Measurements from ENCODE around the gene CDC16.
"Not testable (repeated sequence)": the region's sequence is repeated elsewhere in the genome, so short reads cannot be mapped to it uniquely, and the experiment has no call there.

Gene CDC16

DNA sequence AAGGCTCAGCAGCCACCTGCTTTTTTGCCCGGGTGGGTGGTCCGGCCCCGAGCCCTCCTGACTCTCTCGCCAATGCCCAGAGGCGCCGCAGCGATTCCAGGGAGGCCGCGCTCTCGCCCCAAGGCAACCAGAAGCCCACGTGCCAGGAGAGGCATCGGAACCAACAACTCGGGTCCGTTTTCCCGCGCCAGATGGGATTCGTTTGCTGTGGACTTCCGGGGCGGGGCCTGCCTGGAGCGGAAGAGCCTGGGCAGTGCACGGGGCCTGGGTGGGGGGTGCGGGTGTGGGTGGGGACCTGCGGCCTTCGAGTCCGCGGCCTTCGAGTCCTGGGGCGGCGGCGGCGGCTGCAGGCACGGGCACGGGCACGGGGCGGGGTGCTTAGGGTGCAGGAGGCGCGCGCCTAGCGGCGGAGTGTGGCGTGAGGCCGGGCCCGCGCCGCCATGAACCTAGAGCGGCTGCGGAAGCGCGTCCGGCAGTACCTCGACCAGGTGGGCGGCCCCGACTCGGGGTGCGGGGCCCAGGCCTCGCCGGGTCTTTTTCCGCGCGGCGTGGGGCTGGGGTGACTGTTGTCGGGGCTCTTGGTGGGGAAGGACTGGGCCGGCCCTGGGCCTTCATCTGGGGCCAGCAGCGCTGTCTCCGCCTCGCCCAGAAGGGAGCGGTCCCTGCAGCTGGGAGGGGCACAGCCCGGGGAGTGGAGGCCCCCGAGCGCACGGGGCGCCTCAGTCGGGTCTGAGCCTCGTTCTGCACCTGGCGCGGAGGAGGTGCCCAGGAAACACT lies at the start of gene CDC16:
CDC16 (plus strand) TSS at position 253 of the 777 bp plus-strand sequence; CDS start at position 441, 188 bp downstream.
- peak; percentile 87 for DNase-seq (ENCODE audit: low read depth in 1 of 2, low spot score in 1 of 2)

GRCh38 chr13:114185182-114185971 lies 49.3 kb upstream of the CDC16 start:
- DNase-seq (ENCODE audit: low read depth in 1 of 2, low spot score in 1 of 2), result no peak

GRCh38 chr13:114194853-114195252 lies 39.8 kb upstream of the CDC16 start:
- DNase-seq (ENCODE audit: low read depth in 1 of 2, low spot score in 1 of 2), result no peak

DNA sequence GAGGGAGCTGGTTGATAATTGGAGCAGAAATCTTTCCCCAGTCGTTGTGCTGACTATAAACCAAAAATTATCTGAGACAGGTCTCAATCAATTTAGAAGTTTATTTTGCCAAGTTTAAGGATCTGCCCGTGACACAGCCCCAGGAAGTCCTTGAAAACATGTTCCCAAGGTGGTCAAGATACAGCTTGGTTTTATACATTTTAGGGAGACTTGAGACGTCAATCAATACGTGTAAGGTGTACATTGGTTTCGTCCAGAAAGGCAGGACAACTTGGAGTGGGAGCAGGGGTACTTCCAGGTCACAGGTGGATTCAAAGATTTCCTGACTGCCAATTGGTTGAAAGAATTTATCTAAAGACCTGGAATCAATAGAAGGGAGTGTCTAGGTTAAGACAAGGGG lies 38.1 kb upstream of the CDC16 start:
- no peak for DNase-seq (ENCODE audit: low read depth in 1 of 2, low spot score in 1 of 2)

- no peak for DNase-seq (ENCODE audit: low read depth in 1 of 2, low spot score in 1 of 2)
Measured at GRCh38 chr13:114198556-114198955, 36.1 kb upstream of the CDC16 start.

DNA sequence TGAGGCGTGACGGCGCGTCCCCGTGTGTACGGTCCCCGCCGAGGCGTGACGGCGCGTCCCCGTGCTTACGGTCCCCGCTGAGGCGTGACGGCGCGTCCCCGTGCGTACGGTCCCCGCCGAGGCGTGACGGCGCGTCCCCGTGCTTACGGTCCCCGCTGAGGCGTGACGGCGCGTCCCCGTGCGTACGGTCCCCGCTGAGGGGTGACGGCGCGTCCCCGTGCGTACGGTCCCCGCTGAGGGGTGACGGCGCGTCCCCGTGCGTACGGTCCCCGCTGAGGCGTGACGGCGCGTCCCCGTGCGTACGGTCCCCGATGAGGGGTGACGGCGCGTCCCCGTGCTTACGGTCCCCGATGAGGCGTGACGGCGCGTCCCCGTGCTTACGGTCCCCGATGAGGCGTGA lies 35.2 kb upstream of the CDC16 start:
- DNase-seq (ENCODE audit: low read depth in 1 of 2, low spot score in 1 of 2), result not testable (repeated sequence)

- no peak for DNase-seq (ENCODE audit: low read depth in 1 of 2, low spot score in 1 of 2)
Measured at GRCh38 chr13:114199954-114200353, 34.7 kb upstream of the CDC16 start.

DNA sequence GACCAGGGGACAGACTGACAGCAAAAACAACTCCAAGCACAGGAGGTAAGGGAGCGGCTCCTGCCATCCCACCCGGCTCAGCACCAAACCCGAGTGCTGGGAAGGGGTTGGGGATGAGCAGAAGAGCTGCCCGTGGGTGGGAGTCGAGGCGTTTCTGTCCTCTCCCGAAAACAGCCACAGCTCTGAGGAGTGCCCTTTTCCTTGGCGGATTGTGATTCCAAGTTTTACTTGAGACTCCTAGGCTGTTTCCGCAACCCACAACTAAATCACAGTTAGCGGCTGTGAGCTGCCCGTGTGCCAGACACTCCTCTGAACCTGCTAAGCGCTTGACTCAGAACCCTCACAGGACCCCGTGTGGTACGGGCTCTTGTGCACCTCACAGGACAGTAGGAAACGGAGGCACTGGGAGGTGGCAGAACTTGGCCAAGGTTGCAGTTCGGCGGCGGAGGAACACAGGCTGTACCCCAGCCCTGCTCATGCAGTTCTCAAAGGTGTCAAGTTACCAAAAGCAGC lies 34.2 kb upstream of the CDC16 start:
- DNase-seq (ENCODE audit: low read depth in 1 of 2, low spot score in 1 of 2), result no peak

GRCh38 chr13:114202581-114202980 lies 32.1 kb upstream of the CDC16 start:
- DNase-seq (ENCODE audit: low read depth in 1 of 2, low spot score in 1 of 2), result no peak

DNA sequence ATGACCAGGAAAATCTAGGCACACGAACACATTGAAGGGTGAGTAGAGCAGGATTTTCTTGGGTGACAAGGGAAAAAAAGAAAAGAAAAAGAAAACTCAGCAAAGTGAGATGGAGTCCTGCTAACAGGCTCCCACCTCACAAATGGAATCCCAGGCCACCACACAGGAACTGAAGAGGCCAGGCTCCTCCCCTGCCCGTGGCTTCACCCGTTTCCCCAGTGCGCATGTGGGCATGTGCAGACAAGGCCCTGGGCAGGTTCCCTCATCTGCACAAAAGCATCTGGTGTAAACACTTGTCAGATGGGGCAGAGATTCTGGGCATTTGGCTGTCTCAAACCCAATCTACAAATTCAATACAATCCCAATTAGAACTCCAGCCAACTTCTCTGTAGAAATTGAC lies 31.2 kb upstream of the CDC16 start:
- DNase-seq (ENCODE audit: low read depth in 1 of 2, low spot score in 1 of 2), result no peak

DNA sequence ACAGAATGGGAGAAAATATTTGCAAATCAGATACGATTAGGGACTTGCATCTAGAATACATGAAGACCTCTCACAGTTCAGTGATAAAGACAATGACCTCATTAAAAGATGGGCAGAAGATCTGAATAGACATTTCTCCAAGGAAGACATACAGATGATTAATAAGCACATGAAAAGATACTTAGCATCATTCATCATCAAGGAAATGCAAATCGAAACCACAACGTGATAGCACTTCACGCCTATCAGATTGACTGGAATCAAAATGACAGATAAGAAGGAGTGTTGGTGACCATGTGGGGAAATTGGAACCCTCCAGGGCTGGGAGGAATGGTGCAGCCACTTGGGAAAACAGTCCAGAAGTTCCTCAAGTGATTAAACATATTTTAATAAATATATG lies 29.8 kb upstream of the CDC16 start:
- no peak for DNase-seq (ENCODE audit: low read depth in 1 of 2, low spot score in 1 of 2)

- DNase-seq (ENCODE audit: low read depth in 1 of 2, low spot score in 1 of 2), result no peak
Measured at GRCh38 chr13:114208134-114208533, 26.6 kb upstream of the CDC16 start.

- no peak for DNase-seq (ENCODE audit: low read depth in 1 of 2, low spot score in 1 of 2)
Measured at GRCh38 chr13:114211446-114212157, 23.1 kb upstream of the CDC16 start.

- DNase-seq (ENCODE audit: low read depth in 1 of 2, low spot score in 1 of 2), result no peak
Measured at GRCh38 chr13:114212158-114212495, 22.6 kb upstream of the CDC16 start.

GRCh38 chr13:114213980-114214379 lies 20.7 kb upstream of the CDC16 start:
- DNase-seq (ENCODE audit: low read depth in 1 of 2, low spot score in 1 of 2), result no peak

- no peak for DNase-seq (ENCODE audit: low read depth in 1 of 2, low spot score in 1 of 2)
Measured at GRCh38 chr13:114219392-114219791, 15.3 kb upstream of the CDC16 start.

- DNase-seq (ENCODE audit: low read depth in 1 of 2, low spot score in 1 of 2), result no peak
Measured at GRCh38 chr13:114222461-114222968, 12.2 kb upstream of the CDC16 start.

GRCh38 chr13:114224201-114224600 lies 10.5 kb upstream of the CDC16 start:
- no peak for DNase-seq (ENCODE audit: low read depth in 1 of 2, low spot score in 1 of 2)

DNA sequence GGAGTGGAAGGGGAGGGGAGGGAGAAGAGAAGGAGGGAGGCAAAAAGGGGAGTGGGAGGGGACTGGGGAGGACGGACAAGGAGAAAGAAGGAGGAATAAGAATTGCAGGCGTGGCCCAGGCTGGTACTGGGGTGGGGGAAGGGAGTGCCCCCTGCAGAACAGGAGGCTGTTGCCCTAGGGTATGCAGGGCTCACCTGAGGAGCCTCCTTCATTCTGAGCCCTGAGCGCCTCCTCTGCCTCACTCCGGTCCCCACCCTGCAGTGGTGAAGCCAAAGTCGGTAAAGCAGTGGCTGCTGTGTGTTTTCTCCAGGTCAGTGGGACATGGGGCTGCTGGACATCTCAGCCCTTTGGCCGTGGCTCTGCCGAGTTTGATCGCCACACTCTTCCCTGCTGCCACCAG lies 9.1 kb upstream of the CDC16 start:
- no peak for DNase-seq (ENCODE audit: low read depth in 1 of 2, low spot score in 1 of 2)

- no peak for DNase-seq (ENCODE audit: low read depth in 1 of 2, low spot score in 1 of 2)
Measured at GRCh38 chr13:114226088-114226487, 8.6 kb upstream of the CDC16 start.

- peak; percentile 81 to 82 for DNase-seq (ENCODE audit: low read depth in 1 of 2, low spot score in 1 of 2)
Measured at GRCh38 chr13:114226699-114227323, 7.9 kb upstream of the CDC16 start.
